ENCODE data around the gene OTOG.

DNA sequence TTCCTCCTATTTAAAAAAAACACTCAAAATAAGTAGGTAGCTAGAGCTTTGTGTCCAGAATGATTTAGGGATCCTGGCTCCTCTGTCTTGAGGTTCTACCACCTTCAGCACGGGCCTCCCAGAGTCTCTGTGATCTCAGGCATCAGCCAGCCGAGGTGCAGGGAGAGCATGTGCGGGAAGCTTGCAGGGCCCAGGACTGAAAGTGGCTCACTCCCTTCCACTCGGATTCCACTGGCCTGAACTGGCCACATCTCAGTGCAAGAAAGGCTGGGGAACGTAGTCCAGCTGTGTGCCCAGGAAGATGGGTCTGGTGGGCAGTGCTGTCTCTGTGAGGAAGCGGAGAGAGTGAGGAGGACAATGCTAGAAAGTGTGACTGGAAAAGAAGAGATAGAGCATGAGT, 104.0 kb downstream of the OTOG start:
- TF ChIP-seq EZH2 (IDR thresholded peaks at IDR 0.05; ENCODE audit: borderline replicate concordance, insufficient read depth, low read depth, low read length, poor library complexity, severe bottlenecking) = no peak
- TF ChIP-seq, protein P1, sequence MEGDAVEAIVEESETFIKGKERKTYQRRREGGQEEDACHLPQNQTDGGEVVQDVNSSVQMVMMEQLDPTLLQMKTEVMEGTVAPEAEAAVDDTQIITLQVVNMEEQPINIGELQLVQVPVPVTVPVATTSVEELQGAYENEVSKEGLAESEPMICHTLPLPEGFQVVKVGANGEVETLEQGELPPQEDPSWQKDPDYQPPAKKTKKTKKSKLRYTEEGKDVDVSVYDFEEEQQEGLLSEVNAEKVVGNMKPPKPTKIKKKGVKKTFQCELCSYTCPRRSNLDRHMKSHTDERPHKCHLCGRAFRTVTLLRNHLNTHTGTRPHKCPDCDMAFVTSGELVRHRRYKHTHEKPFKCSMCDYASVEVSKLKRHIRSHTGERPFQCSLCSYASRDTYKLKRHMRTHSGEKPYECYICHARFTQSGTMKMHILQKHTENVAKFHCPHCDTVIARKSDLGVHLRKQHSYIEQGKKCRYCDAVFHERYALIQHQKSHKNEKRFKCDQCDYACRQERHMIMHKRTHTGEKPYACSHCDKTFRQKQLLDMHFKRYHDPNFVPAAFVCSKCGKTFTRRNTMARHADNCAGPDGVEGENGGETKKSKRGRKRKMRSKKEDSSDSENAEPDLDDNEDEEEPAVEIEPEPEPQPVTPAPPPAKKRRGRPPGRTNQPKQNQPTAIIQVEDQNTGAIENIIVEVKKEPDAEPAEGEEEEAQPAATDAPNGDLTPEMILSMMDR (IDR thresholded peaks at IDR 0.05) = no peak
